ENCODE results near the gene DEXI. TPM values are rescaled to one million over a fixed set of nuclear protein-coding genes. Genes with fewer than 3 reads are reported as not detected.

DEXI gene
- total RNA-seq, 1 donor from 2014 or later: 67.5 TPM

GRCh38 chr16:10934325-10935107 is 7.8 kb downstream of the DEXI start:
- no peak for DNase-seq (ENCODE audit: extremely low spot score in 2 of 2)
- peaks cover 60% of the 10 kb centered on the region for H3K4me1 ChIP-seq
- intact Hi-C loops (cut with DNase I): loop anchor here (5.0 kb wide), 1 partner anchor 197 kb away; no protein-coding TSS in a partner anchor
- H3K4me3 ChIP-seq: no peak overlapping the region
- H3K27me3 ChIP-seq: no peaks in the 10 kb centered on the region
- TF ChIP-seq, protein P1, sequence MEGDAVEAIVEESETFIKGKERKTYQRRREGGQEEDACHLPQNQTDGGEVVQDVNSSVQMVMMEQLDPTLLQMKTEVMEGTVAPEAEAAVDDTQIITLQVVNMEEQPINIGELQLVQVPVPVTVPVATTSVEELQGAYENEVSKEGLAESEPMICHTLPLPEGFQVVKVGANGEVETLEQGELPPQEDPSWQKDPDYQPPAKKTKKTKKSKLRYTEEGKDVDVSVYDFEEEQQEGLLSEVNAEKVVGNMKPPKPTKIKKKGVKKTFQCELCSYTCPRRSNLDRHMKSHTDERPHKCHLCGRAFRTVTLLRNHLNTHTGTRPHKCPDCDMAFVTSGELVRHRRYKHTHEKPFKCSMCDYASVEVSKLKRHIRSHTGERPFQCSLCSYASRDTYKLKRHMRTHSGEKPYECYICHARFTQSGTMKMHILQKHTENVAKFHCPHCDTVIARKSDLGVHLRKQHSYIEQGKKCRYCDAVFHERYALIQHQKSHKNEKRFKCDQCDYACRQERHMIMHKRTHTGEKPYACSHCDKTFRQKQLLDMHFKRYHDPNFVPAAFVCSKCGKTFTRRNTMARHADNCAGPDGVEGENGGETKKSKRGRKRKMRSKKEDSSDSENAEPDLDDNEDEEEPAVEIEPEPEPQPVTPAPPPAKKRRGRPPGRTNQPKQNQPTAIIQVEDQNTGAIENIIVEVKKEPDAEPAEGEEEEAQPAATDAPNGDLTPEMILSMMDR (IDR thresholded peaks at IDR 0.05): no peak
- no peak for TF ChIP-seq POLR2A (IDR thresholded peaks at IDR 0.05)
- no peak for TF ChIP-seq POLR2AphosphoS5 (IDR thresholded peaks at IDR 0.05; ENCODE audit: insufficient read depth in 1 of 2, low read depth in 1 of 2)
- H3K27ac ChIP-seq: no peak overlapping the region
- peaks cover 0 to 8% of the 10 kb centered on the region in 2 donors for H3K36me3 ChIP-seq
- no peaks in the 10 kb centered on the region for H3K9me3 ChIP-seq

DNA sequence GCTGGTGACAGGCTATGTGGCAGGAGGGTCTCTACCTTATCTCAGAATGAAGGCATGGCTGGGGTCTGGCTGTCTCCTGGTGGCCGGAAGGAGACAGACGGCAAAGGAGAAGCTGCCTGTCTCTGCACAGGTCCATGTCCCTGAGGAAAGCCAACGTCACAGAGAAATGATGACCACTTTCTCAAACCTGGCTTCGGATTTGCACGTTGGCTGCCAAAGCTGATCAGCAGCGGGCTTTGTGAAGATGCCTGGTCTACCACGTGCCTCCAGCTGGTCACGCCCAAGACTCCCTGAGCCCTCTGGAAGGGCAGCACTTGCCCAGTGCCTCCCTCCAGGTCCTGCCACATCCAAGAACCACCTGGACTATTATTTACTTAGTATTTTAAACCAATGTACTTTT is 8.4 kb downstream of the DEXI start:
- Histone ChIP-seq H3K4me1 (peaks cover 55% of the 10 kb centered on the region), H3K36me3 (peaks cover 0 to 14% of the 10 kb centered on the region in 2 donors), H3K27me3 (no peaks in the 10 kb centered on the region), H3K27ac (no peak overlapping the region), H3K9me3 (no peaks in the 10 kb centered on the region), H3K4me3 (no peak overlapping the region)
- DNase-seq (ENCODE audit: extremely low spot score in 2 of 2): no peak
- no peak for TF ChIP-seq POLR2A (IDR thresholded peaks at IDR 0.05)
- TF ChIP-seq, protein P1 (IDR thresholded peaks at IDR 0.05): no peak
- TF ChIP-seq POLR2AphosphoS5 (IDR thresholded peaks at IDR 0.05; ENCODE audit: insufficient read depth in 1 of 2, low read depth in 1 of 2): no peak
- intact Hi-C loops (cut with DNase I): no loop called here

DNA sequence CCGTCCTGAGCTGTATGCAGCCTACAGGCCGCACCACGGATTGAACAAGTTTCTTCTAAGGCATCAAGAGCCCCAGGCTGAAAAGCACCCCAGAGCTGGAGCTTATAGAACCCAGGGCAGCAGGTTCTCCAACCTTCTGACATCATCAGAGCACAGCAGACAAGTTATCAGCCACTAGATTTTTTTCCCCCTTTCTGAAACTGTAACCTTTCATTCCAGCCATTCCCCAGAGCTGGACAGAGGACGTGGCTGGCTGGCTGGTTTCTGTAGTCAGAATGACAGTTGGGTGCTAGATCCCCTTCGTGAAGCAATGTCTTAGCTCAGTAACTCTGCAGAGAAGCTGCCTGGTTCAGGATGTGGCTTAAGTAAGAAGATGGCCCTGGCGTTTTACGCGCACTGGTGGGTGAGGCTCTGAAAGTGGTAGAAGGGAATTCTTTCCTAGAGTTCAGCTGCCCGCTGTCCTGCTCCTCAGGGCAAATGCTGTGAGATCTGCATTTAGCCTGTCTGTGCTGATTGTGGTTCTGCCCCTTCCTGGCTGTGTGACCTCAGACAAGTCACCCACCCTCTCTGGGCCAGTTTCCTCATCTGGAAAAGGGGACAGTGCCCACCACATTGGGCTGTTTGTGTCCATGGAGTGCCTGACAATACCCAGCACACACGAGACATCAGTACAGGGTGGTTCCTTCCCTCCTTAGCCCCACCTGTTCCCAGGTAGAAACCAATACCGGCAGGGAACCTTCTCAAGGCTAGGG is 9.1 kb downstream of the DEXI start:
- H3K4me1 ChIP-seq: peaks cover 48% of the 10 kb centered on the region
- no peak for DNase-seq (ENCODE audit: extremely low spot score in 2 of 2)
- H3K9me3 ChIP-seq: no peaks in the 10 kb centered on the region
- H3K27me3 ChIP-seq: no peaks in the 10 kb centered on the region
- no peak overlapping the region for H3K4me3 ChIP-seq
- TF ChIP-seq, protein P1 (IDR thresholded peaks at IDR 0.05): no peak
- no peak for TF ChIP-seq POLR2AphosphoS5 (IDR thresholded peaks at IDR 0.05; ENCODE audit: insufficient read depth in 1 of 2, low read depth in 1 of 2)
- TF ChIP-seq POLR2A (IDR thresholded peaks at IDR 0.05): no peak
- intact Hi-C loops (cut with DNase I): no loop called here
- H3K27ac ChIP-seq: no peak overlapping the region
- peaks cover 0 to 18% of the 10 kb centered on the region in 2 donors for H3K36me3 ChIP-seq

GRCh38 chr16:10931977-10932632 is 10.2 kb downstream of the DEXI start:
- H3K27ac ChIP-seq: no peak overlapping the region
- no peaks in the 10 kb centered on the region for H3K9me3 ChIP-seq
- peaks cover 0 to 27% of the 10 kb centered on the region in 2 donors for H3K36me3 ChIP-seq
- TF ChIP-seq, protein P1 (IDR thresholded peaks at IDR 0.05): no peak
- TF ChIP-seq POLR2AphosphoS5 (IDR thresholded peaks at IDR 0.05; ENCODE audit: insufficient read depth in 1 of 2, low read depth in 1 of 2) (no peak), POLR2A (IDR thresholded peaks at IDR 0.05) (no peak)
- DNase-seq (ENCODE audit: extremely low spot score in 2 of 2): no peak
- no peak overlapping the region for H3K4me3 ChIP-seq
- intact Hi-C loops (cut with DNase I): no loop called here
- no peaks in the 10 kb centered on the region for H3K27me3 ChIP-seq
- peaks cover 37% of the 10 kb centered on the region for H3K4me1 ChIP-seq
